NT2/D1 (cell line): ENCODE data around the gene GNB1.

Experiments
- SUZ12 ChIP-seq: IDR thresholded peaks from 2 replicates; pipeline ENCODE4 v1.6.1; 2011; ENCODE audit not compliant: insufficient read length, insufficient read depth; ENCODE audit errors: extremely low read depth
- YY1 ChIP-seq: IDR thresholded peaks from 2 replicates; pipeline ENCODE4 v1.6.1; 2011; ENCODE audit not compliant: insufficient read length, insufficient read depth
- ZNF274 ChIP-seq: IDR thresholded peaks from 2 replicates; pipeline ENCODE4 v1.6.1; 2011; ENCODE audit warnings: mild to moderate bottlenecking, low read depth, low read length

DNA sequence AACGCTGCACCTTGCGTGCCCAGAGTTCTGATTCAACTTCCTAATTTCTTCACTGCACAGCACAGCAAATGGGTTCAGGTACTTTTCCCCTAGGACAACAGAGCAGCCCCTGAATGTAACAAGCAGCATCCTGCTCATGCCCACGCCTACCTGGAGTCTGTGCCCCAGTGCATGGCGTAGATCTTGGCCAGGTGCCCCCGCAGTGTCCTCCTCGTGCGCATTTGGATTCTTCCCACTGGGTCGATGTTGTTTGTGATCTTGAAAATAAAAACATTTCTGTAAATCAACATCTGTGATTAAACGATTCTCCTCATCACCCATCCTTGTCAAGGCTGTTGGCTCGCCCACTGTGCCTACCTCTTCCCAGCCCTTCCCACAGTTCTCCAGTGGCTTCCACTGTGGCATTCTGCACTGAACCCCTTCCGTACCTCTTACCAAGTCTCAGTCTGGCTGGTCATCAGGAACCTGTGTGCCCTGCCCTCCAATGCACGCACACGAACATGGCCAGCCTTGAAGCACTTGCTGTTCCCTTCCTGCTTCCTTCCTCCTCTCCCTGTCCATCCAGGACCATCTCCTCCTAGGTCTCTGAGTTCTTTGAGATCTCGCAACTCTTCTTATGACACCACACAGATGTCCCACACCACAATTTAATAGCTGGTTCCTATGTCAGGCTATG, 75.1 kb downstream of the GNB1 start:
- no peak for TF ChIP-seq ZNF274
- no peak for TF ChIP-seq YY1
- no peak for TF ChIP-seq SUZ12
